Smooth muscle cell (in vitro differentiated cells): Measurements from ENCODE around the gene PRSS33. TPM values are rescaled to one million over a fixed set of nuclear protein-coding genes. Genes with fewer than 3 reads are reported as not detected.

ENCODE experiments used
- DNase-seq: peaks from one replicate; lab custom pipeline; 2025; ENCODE audit not compliant: unreplicated experiment; lab: John Stamatoyannopoulos, UW
- H2AFZ ChIP-seq: fragments of 200-600 bp; sonication (generic); 2 replicates; pipeline ENCODE4 v1.6.0; 2016; ENCODE audit warnings: antibody characterized with exemption, low read depth, mild to moderate bottlenecking
- H3F3A ChIP-seq: fragments of 200-600 bp; sonication (generic); 2 replicates; pipeline ENCODE4 v1.6.0; 2017; ENCODE audit warnings: antibody characterized with exemption, low read depth
- H3K27ac ChIP-seq: fragments of 200-600 bp; sonication (generic); 2 replicates; pipeline ENCODE4 v1.5.1; 2016; ENCODE audit warnings: low read depth, mild to moderate bottlenecking
- H3K27me3 ChIP-seq: fragments of 200-600 bp; sonication (generic); 2 replicates; pipeline ENCODE4 v1.6.1; 2016; ENCODE audit warnings: low read depth, mild to moderate bottlenecking
- H3K36me3 ChIP-seq: fragments of 200-600 bp; sonication (generic); 2 replicates; pipeline ENCODE4 v1.5.1; 2016; ENCODE audit warnings: low read depth
- H3K4me1 ChIP-seq: fragments of 200-600 bp; sonication (generic); 2 replicates; pipeline ENCODE4 v1.5.1; 2016; ENCODE audit warnings: low read depth
- H3K4me2 ChIP-seq: fragments of 200-600 bp; sonication (generic); 2 replicates; pipeline ENCODE4 v1.6.0; 2016; ENCODE audit warnings: mild to moderate bottlenecking
- H3K4me3 ChIP-seq: fragments of 200-600 bp; sonication (generic); 2 replicates; pipeline ENCODE4 v1.5.1; 2016; ENCODE audit warnings: mild to moderate bottlenecking
- H3K79me2 ChIP-seq: fragments of 200-600 bp; sonication (generic); 2 replicates; pipeline ENCODE4 v1.6.0; 2016; ENCODE audit warnings: low read depth, mild to moderate bottlenecking
- H3K9ac ChIP-seq: fragments of 200-600 bp; sonication (generic); 2 replicates; pipeline ENCODE4 v1.6.0; 2016; ENCODE audit warnings: low read depth
- H3K9me3 ChIP-seq: fragments of 200-600 bp; sonication (generic); replicated peaks from 2 replicates; pipeline ENCODE4 v1.5.1; 2016; ENCODE audit warnings: low read depth
- H4K20me1 ChIP-seq: fragments of 200-600 bp; sonication (generic); 2 replicates; pipeline ENCODE4 v1.6.0; 2016; ENCODE audit warnings: low read depth
- WGBS: methylation state at CpG from one replicate; pipeline ENCODE4 v1.1.7; 2016; ENCODE audit warnings: low lambda C conversion rate; 5-methylcytosine and 5-hydroxymethylcytosine counted together
- polyA plus RNA-seq: library from polyadenylated mRNA; unstranded; fragments of >200 nt; fragmentation: Nextera tagmentation; extraction: Ambion mirVana; gene quantifications from 2 replicates; pipeline ENCODE4 v1.2.1, GENCODE V29; 2016
- total RNA-seq: library from RNA; depleted of rRNA; stranded (reverse); fragments of >200 nt; gene quantifications from 2 replicates; pipeline ENCODE4 v1.2.3, GENCODE V29; 2014
- TF ChIP-seq, protein P1 (sequence below): fragments of 200-600 bp; sonication (generic); IDR thresholded peaks from 2 replicates; pipeline ENCODE4 v1.5.1; 2017; ENCODE audit warnings: borderline replicate concordance, mild to moderate bottlenecking, antibody characterized with exemption; ENCODE audit not compliant: insufficient read depth, poor library complexity, severe bottlenecking

The PRSS33 gene
- total and polyA plus RNA-seq, 2 experiments from 2014 or later = not detected

DNA sequence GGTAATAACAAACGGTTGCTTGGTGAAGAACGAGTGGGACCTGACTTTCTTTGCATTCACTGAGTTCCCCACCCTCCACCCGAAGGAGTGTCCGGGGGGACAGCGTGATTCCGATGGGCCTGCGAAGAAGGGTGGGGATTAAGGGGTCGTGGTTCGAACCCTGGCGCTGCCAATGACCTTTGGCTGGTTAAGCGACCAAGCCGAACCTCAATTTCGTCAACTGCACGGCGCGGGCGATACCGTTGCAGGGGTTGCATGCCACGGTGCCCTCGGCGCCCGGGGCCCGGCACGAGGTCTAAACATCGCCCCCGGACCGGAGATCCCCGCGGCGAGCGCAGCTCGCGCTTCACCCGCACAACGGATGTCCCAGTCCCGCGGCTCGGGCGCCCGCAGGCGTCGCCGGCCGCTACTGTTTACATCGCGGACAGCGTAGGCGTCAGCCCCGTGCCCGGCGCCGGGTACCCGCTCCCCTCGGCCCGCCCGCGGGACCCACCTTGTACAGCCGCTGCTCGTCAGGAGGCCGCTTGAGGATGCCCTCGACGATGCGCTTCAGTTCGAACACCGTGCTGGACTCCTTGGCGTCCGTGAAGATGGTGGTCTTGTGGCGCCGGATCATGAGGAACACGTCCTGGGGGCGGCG, 10.7 kb downstream of the PRSS33 start:
- peak overlapping the region; percentile 89 for H3K9ac ChIP-seq
- H3K4me3 ChIP-seq = peak overlapping the region; percentile 100
- H3K4me1 ChIP-seq = peaks cover 15% of the 10 kb centered on the region
- under 1% methylated on average over 65 of the region's 72 CpGs for WGBS
- H3F3A ChIP-seq = peaks cover 20% of the 10 kb centered on the region
- H3K36me3 ChIP-seq = no peaks in the 10 kb centered on the region
- no peaks in the 10 kb centered on the region for H3K9me3 ChIP-seq
- H3K27me3 ChIP-seq = no peaks in the 10 kb centered on the region
- peak overlapping the region; percentile 63 for H3K27ac ChIP-seq
- TF ChIP-seq, protein P1, sequence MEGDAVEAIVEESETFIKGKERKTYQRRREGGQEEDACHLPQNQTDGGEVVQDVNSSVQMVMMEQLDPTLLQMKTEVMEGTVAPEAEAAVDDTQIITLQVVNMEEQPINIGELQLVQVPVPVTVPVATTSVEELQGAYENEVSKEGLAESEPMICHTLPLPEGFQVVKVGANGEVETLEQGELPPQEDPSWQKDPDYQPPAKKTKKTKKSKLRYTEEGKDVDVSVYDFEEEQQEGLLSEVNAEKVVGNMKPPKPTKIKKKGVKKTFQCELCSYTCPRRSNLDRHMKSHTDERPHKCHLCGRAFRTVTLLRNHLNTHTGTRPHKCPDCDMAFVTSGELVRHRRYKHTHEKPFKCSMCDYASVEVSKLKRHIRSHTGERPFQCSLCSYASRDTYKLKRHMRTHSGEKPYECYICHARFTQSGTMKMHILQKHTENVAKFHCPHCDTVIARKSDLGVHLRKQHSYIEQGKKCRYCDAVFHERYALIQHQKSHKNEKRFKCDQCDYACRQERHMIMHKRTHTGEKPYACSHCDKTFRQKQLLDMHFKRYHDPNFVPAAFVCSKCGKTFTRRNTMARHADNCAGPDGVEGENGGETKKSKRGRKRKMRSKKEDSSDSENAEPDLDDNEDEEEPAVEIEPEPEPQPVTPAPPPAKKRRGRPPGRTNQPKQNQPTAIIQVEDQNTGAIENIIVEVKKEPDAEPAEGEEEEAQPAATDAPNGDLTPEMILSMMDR = no peak
- H4K20me1 ChIP-seq = peaks cover 35% of the 10 kb centered on the region
- DNase-seq = peak; percentile 56
- H2AFZ ChIP-seq = no peak overlapping the region
- peak overlapping the region; percentile 98 for H3K4me2 ChIP-seq
- peaks cover 44% of the 10 kb centered on the region for H3K79me2 ChIP-seq

DNA sequence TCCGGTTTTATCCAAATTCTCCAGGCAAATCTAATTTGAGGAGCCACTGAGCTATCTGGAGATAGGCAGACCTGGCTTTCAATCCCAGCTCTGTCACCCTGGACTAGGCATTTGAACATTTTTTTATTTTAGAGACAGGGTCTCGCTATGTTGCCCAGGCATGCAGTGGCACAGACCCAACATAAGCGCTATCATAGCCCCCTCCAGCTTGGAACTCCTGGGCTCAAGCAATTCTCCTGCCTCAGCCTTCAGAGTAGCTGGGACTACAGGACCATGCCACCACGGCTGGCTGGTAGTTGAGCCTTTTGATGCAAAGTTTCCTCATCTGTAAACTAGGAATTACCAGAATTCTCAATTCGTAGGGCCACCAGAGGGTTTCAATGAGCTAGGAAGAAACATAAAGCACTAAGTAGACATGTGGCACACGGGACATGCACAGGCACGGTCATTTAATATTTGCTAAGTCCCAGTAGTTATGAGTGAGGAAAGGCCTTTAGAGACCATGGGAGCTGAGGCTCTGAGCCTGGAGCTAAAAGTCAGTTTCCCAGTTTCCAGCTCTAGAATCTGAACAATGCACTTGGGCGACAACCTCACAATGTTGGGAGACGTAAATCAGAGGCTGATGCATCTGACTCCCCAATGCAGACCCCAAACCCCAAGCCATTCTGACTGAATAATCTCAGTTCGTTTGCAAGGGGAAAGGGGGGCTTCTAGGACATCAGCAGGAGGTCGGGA, 11.4 kb downstream of the PRSS33 start:
- Histone ChIP-seq H3F3A (peaks cover 27% of the 10 kb centered on the region), H2AFZ (no peak overlapping the region), H3K27me3 (no peaks in the 10 kb centered on the region), H3K4me2 (peak overlapping the region; percentile 98), H3K79me2 (peaks cover 44% of the 10 kb centered on the region), H3K27ac (peak overlapping the region; percentile 63), H3K9ac (peak overlapping the region; percentile 89), H3K9me3 (no peaks in the 10 kb centered on the region), H4K20me1 (peaks cover 42% of the 10 kb centered on the region), H3K4me1 (peaks cover 15% of the 10 kb centered on the region), H3K4me3 (peak overlapping the region; percentile 100), H3K36me3 (no peaks in the 10 kb centered on the region)
- TF ChIP-seq, protein P1 = no peak
- DNase-seq = no peak
- WGBS = 58% methylated on average over 11 of the region's 11 CpGs

DNA sequence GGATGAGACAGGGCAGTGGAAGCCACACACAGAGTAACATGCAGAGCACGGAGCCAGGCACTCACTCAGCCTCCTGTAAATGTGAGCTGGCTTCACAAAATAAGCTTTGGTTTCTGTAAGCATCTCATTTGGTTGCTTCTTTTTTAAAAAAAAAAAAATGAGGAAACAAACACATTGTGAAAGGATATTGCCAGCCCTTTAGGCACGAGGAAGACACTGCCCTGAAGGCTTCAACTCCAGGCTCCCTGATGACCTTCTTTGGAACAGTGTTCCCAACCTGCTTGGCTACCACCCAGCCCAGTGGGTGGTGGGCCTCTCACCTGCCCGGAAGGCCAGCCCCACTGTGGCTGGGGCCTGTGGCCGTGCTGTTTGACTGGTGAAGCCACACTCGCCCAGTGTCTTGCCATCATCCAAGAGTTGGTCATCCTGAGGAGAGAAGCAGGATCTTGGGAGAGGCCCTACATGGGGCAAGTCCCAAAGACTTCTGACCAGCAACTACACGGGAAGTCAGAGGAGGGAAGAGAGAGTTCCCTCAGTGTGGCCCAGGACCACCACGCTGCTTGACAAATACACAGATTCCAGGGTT, 12.1 kb downstream of the PRSS33 start:
- no peaks in the 10 kb centered on the region for H3K27me3 ChIP-seq
- no peaks in the 10 kb centered on the region for H3K9me3 ChIP-seq
- peak overlapping the region; percentile 98 for H3K4me2 ChIP-seq
- peaks cover 49% of the 10 kb centered on the region for H4K20me1 ChIP-seq
- H3K4me3 ChIP-seq = no peak overlapping the region
- no peak overlapping the region for H3K9ac ChIP-seq
- H3K36me3 ChIP-seq = no peaks in the 10 kb centered on the region
- H3K27ac ChIP-seq = no peak overlapping the region
- DNase-seq = no peak
- H3K79me2 ChIP-seq = peaks cover 44% of the 10 kb centered on the region
- H3F3A ChIP-seq = peaks cover 32% of the 10 kb centered on the region
- WGBS = 91% methylated on average over 7 of the region's 7 CpGs
- H3K4me1 ChIP-seq = peaks cover 15% of the 10 kb centered on the region
- TF ChIP-seq, protein P1 = no peak
- no peak overlapping the region for H2AFZ ChIP-seq
